Subcutaneous adipose tissue (tissue), 4 donors: Measurements from ENCODE around the gene DBX2. TPM values are rescaled to one million over a fixed set of nuclear protein-coding genes. Genes with fewer than 3 reads are reported as not detected.

ENCODE experiments used
- CTCF ChIP-seq: fragments of 450-650 bp; IDR thresholded peaks from one replicate; pipeline ENCODE4 v1.5.1; 2016; ENCODE audit warnings: low read depth, mild to moderate bottlenecking, control low read depth, antibody characterized with exemption, moderate library complexity
- total RNA-seq, 4 donors: library from RNA; depleted of rRNA; stranded (reverse); fragments of >200 nt; gene quantifications; one replicate each; pipeline ENCODE4 v1.1.0, GENCODE V29; 2016

Gene DBX2
- total RNA-seq, 4 donors from 2014 or later = 0.66 TPM; not detected in 3

- TF ChIP-seq CTCF = no peak
These were observed 24.8 kb upstream of the DBX2 start for GRCh38 chr12:45075587-45076282.

DNA sequence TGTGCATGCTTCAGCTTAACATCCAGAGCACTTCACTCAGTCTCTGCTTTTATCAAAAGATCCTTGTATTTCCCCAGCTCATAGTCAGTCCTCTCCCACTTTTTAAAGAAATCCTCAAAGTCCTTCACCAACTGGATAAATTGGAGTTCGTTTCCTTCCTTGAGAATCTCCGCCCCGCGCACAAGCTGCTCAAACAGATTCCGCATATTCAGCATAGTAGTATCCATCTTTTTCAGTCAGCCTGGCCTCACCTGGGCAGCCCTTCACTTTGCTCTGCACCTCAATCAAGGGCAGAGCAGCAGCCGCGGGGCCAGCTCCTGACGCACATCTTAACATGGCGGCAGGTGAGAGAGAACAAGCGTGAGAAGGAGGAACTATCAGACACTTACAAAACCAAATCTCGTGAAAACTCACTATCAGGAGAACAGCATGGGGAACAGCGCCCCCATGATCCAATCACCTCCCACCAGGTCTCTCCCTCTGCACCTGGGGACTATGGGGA, 14.3 kb upstream of the DBX2 start:
- TF ChIP-seq CTCF = no peak

DNA sequence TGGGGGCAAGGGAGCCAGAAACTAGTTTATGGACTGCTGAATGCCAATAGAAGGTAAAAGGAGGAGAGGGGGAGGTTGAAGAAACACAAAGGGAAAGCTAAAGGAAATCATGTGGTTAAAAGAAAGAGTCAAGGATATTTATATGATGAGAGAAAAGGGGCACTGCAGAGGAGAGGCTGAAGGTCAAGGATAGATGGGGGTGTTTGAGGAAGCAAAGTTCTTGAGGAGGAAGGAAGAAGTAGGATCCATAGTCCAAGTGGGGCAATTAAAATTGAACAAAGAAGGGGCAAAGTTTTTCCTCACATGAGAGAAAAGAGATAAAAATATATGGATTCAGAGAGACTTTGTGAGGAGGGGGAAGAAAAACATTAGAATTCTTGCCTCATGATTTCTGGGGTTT, 10.1 kb upstream of the DBX2 start:
- TF ChIP-seq CTCF = no peak

DNA sequence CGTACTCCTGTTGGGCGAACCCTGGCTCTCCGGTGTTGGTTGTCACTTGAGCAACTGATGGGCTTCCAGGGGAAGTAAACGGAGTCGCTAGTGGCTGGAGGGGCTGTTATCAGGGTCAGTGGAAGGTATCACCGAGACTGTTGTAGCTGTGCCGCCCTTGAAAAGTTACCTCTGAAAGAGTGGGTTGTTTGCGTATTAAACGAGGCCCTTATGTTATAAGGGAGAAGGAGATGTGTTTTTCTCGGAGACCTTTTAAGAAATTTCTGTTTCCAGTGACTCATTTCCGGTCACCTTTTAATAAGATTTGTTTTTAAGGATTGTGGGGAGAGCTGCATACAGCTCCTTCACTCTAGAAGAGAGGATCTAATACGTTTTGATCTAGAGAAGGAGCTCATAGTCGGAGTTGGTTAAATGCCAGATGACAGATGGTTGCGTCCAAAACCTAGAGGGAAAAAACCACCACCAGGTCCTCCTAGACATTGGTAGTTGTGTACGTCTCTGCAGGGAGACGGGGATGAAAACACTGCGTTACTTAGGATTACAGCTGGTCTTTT, 750 bp upstream of the DBX2 start:
- TF ChIP-seq CTCF = no peak

DNA sequence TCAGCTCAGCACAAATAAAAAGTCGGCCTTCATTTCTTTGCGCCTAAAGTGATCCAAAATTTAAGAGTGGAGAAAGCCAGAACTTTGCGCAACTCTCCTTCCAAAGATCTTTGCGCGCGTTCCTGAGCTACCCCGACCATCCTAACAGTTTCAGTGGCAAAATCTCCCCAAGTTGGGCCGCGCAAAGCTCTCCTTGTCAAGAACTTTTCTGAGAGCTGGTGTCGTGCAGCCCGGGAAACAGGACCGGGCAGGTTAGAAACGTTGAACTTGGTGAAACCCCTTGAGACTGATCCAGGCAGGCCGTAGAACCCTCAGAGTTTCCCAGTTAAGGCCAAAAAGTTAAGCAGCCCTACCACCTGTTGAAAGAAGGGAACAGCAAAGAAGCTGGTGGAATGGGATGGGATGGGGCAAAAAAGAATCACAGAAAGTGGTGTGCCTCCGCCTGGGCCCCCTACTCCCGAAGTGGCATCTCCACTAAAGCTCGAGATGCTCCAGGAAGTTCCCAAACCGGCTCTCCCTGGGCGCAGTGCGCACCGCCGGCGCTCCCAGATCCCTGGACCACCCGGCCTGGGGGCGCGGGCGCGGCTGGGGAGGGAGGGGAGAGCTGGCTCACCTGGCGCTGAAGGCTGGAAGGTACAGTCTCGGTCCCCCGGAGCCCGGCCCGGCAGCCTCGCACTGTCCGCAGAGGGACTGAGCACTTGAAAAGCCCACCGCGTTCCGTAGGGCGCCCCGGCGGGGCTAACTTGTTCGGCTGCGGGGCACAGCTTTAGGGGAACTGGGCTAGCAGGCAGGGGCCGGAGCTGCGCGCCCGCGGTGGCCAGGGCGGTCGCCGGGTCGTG, 768 bp downstream of the DBX2 start:
- TF ChIP-seq CTCF = no peak

DNA sequence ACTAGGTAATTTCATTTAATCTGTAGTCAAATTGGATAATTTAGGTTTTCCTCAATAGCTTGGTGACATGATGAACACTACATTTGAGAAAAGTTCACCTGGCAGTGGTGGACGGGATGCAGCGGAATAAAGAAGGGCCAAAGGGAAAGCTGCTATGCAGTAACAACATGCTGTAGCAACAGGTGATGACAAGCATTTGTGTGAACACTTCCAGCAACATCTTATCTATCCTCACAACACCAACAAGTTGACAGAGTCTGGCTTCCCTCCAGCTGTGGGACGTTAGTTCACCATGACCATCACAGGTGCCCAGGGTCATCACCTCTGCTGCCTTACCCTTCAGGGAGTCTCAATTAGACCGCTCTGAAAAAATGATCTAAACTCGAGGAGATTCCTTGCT, 8.3 kb downstream of the DBX2 start:
- no peak for TF ChIP-seq CTCF

GRCh38 chr12:45040977-45041376, 9.9 kb downstream of the DBX2 start:
- no peak for TF ChIP-seq CTCF
